ENCODE measurements around the gene MC3R.

GRCh38 chr20:56257604-56258003 is 9.1 kb downstream of the MC3R start:
- TF ChIP-seq CTCF (IDR thresholded peaks at IDR 0.05 in 8 of 11, conservative IDR thresholded peaks at IDR 0.05 in 3 of 11) (no peak), POLR2A (IDR thresholded peaks at IDR 0.05) (no peak)

Data from spleen (tissue), 7 donors.